ENCODE results near the gene APP. TPM values are rescaled to one million over a fixed set of nuclear protein-coding genes. Genes with fewer than 3 reads are reported as not detected.

APP gene
- total and polyA plus RNA-seq, 10 of the 15 experiments (the other 5 are each of a cell fraction or from before 2014, with no cell fraction given), result 8.8 to 94.9 (median 51.0) TPM

DNA sequence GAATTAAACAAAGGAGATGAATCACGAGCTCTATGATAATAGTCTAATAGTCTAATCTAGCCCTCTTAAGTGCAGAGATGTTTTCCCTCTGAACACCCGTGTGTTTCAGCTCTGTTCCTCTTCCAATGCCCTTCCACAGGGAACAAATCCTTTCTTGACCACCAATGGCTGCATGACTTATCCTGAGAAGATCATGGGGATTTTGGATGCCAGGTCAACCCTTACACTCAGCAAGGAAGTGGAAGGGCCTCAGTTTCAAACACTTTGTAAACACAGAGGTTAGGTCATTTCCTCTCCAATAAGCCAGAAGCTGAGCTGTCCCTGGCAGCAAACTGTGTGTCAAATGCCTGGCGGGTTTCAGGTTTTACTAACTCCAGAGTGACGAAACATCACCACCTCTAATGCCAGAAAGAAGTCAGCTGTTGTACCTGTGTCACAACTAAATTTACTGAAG, 235.8 kb downstream of the APP start:
- no peak overlapping the region for H3K9ac ChIP-seq (ENCODE audit: control insufficient read depth, insufficient read depth, low read length)
- ChIA-PET CTCF (no interaction called here), RAD21 (ENCODE audit: unreplicated experiment) (no interaction called here), POLR2A (interaction anchor here (0.6 kb wide), 1 partner anchor 33 kb away, joined by 3 read pairs; no protein-coding TSS in a partner anchor), SMC1A (ENCODE audit: uncharacterized antibody, unreplicated experiment) (no interaction called here)
- intact Hi-C loops (cut with micrococcal nuclease; ENCODE audit: unreplicated experiment), result no loop called here
- BruUV-seq (replicated peaks), result no TSS peak
- H3K36me3 ChIP-seq (ENCODE audit: control insufficient read depth in 2 of 2, insufficient read depth in 2 of 2, low read length in 1 of 2), result no peaks in the 10 kb centered on the region; a peak in 1 of 4 replicates
- H3K9me3 ChIP-seq (replicated peaks; ENCODE audit: control insufficient read depth, insufficient read depth, low read length), result no peaks in the 10 kb centered on the region
- FAIRE-seq, result no peak
- TF ChIP-seq MXI1 (IDR thresholded peaks at IDR 0.05; ENCODE audit: low read depth, low read length) (no peak), RUNX3 (IDR thresholded peaks at IDR 0.05; ENCODE audit: low read length) (peak; percentile 41; the same call in 1 of the 2 replicates), EED (IDR thresholded peaks at IDR 0.05; ENCODE audit: low read depth) (0 out of 2 replicates have a peak, but pooled peaks have one; percentile 34)
- peak; percentile 38 for ATAC-seq
- no peaks in the 10 kb centered on the region for H3K79me2 ChIP-seq (ENCODE audit: control insufficient read depth, insufficient read depth, low read length)
- peaks cover 7% of the 10 kb centered on the region for H3K4me1 ChIP-seq (ENCODE audit: control insufficient read depth, insufficient read depth, low read length)
- no peak overlapping the region for H3K27ac ChIP-seq (ENCODE audit: control insufficient read depth, insufficient read depth)
- 15% methylated on average over 4 of the region's 4 CpGs for WGBS (ENCODE audit: insufficient coverage, insufficient replicate concordance, low lambda C conversion rate, missing lambda C conversion rate)
- no peak overlapping the region for H3K4me3 ChIP-seq
- no peaks in the 10 kb centered on the region for H3K27me3 ChIP-seq (replicated peaks in 1 of 2; ENCODE audit: control insufficient read depth in 2 of 2, insufficient read depth in 2 of 2, low read length in 1 of 2)
- no peak overlapping the region for H3K4me2 ChIP-seq (ENCODE audit: control insufficient read depth, insufficient read depth)
- no peak overlapping the region for H2AFZ ChIP-seq (ENCODE audit: control insufficient read depth, low read depth, low read length)
- no peak for DNase-seq (ENCODE audit: low read depth, low spot score)
- in situ Hi-C loops (cut with MboI), result no loop called here
- H4K20me1 ChIP-seq (ENCODE audit: control insufficient read depth, insufficient read depth), result no peaks in the 10 kb centered on the region

GRCh38 chr21:25934130-25934529, 236.4 kb downstream of the APP start:
- H3K4me2 ChIP-seq (ENCODE audit: control insufficient read depth, insufficient read depth), result no peak overlapping the region
- CTCF ChIA-PET, result no interaction called here
- H3K9ac ChIP-seq (ENCODE audit: control insufficient read depth, insufficient read depth, low read length), result no peak overlapping the region
- no peak for DNase-seq (ENCODE audit: low read depth, low spot score)
- H3K36me3 ChIP-seq (ENCODE audit: control insufficient read depth in 2 of 2, insufficient read depth in 2 of 2, low read length in 1 of 2), result no peaks in the 10 kb centered on the region; a peak in 1 of 4 replicates
- no peaks in the 10 kb centered on the region for H3K27me3 ChIP-seq (replicated peaks in 1 of 2; ENCODE audit: control insufficient read depth in 2 of 2, insufficient read depth in 2 of 2, low read length in 1 of 2)
- H3K4me1 ChIP-seq (ENCODE audit: control insufficient read depth, insufficient read depth, low read length), result peaks cover 3% of the 10 kb centered on the region
- SMC1A ChIA-PET (ENCODE audit: uncharacterized antibody, unreplicated experiment), result no interaction called here
- in situ Hi-C loops (cut with MboI), result no loop called here
- no TSS peak for BruUV-seq (replicated peaks)
- intact Hi-C loops (cut with micrococcal nuclease; ENCODE audit: unreplicated experiment), result no loop called here
- POLR2A ChIA-PET, result interaction anchor here (0.6 kb wide), 1 partner anchor 34 kb away, joined by 3 read pairs; no protein-coding TSS in a partner anchor
- RAD21 ChIA-PET (ENCODE audit: unreplicated experiment), result no interaction called here
- H2AFZ ChIP-seq (ENCODE audit: control insufficient read depth, low read depth, low read length), result no peak overlapping the region
- no peaks in the 10 kb centered on the region for H3K79me2 ChIP-seq (ENCODE audit: control insufficient read depth, insufficient read depth, low read length)
- no peak for ATAC-seq
- no peak overlapping the region for H3K4me3 ChIP-seq
- WGBS (ENCODE audit: insufficient coverage, insufficient replicate concordance, low lambda C conversion rate, missing lambda C conversion rate), result 59% methylated on average over 6 of the region's 6 CpGs
- TF ChIP-seq POLR2A (IDR thresholded peaks at IDR 0.05; ENCODE audit: low read depth, low read length), result no peak
- no peak for TF ChIP-seq POLR2AphosphoS5 (IDR thresholded peaks at IDR 0.05; ENCODE audit: low read length)
- no peak for TF ChIP-seq TAF1 (IDR thresholded peaks at IDR 0.05; ENCODE audit: borderline replicate concordance, low read depth, low read length)
- no peak for TF ChIP-seq SREBF2 (IDR thresholded peaks at IDR 0.05; ENCODE audit: low read length)
- TF ChIP-seq, protein P1, sequence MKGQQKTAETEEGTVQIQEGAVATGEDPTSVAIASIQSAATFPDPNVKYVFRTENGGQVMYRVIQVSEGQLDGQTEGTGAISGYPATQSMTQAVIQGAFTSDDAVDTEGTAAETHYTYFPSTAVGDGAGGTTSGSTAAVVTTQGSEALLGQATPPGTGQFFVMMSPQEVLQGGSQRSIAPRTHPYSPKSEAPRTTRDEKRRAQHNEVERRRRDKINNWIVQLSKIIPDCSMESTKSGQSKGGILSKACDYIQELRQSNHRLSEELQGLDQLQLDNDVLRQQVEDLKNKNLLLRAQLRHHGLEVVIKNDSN (IDR thresholded peaks at IDR 0.05; ENCODE audit: borderline replicate concordance, extremely low read length, insufficient read depth, low read depth, low read length), result no peak
- no peak for TF ChIP-seq RB1 (IDR thresholded peaks at IDR 0.05; ENCODE audit: borderline replicate concordance)
- TF ChIP-seq STAT3 (IDR thresholded peaks at IDR 0.05; ENCODE audit: low read depth, low read length), result no peak
- TF ChIP-seq YBX1 (IDR thresholded peaks at IDR 0.05), result no peak
- TF ChIP-seq NKRF (conservative IDR thresholded peaks at IDR 0.05), result no peak
- TF ChIP-seq HDAC6 (IDR thresholded peaks at IDR 0.05; ENCODE audit: unreplicated experiment), result no peak
- H3K27ac ChIP-seq (ENCODE audit: control insufficient read depth, insufficient read depth), result no peak overlapping the region
- no peak for FAIRE-seq
- H3K9me3 ChIP-seq (replicated peaks; ENCODE audit: control insufficient read depth, insufficient read depth, low read length), result no peaks in the 10 kb centered on the region
- no peaks in the 10 kb centered on the region for H4K20me1 ChIP-seq (ENCODE audit: control insufficient read depth, insufficient read depth)

Measured in GM12878 (cell line).